Right lobe of liver (tissue), 4 donors: Measurements from ENCODE around the gene RRAGB.

Experiments used
- CTCF ChIP-seq, 4 donors: fragments of 200-600 bp in 3 of 4; fragments of 450-650 bp in 1 of 4; IDR thresholded peaks; one replicate each; pipeline versions ENCODE4 v1.5.1 to v1.8.0; 2016 to 2022; ENCODE audit warnings: antibody characterized with exemption in 4 of 4, mild to moderate bottlenecking in 2 of 4
- POLR2A ChIP-seq: fragments of 450-650 bp; IDR thresholded peaks from one replicate; pipeline ENCODE4 v1.6.1; 2017; ENCODE audit warnings: antibody characterized with exemption, mild to moderate bottlenecking
- donor health status: DM: no; HTN: no; CAD: no.
- donor health status: DM: no; HTN: no; CAD: no.
- donor health status: DM: no; HTN: yes; CAD: no.

- no peak for TF ChIP-seq CTCF (IDR thresholded peaks at IDR 0.05)
- TF ChIP-seq POLR2A: no peak
Measured at GRCh38 chrX:55778322-55778721, 60.8 kb downstream of the RRAGB start.
